GM21737 (cell line): ENCODE data around the gene VSIG2.
A peak's percentile ranks its signal among the peaks of the same experiment; 100 is the strongest.

Experiments
- ATAC-seq: cut with Tn5 transposase; IDR thresholded peaks from one replicate; pipeline ENCODE4 v1.9.1; 2021; ENCODE audit warnings: mild to moderate bottlenecking, moderate library complexity; ENCODE audit not compliant: unreplicated experiment

Gene VSIG2

GRCh38 chr11:124749912-124750311 lies 2.1 kb downstream of the VSIG2 start:
- ATAC-seq: no peak

GRCh38 chr11:124748481-124749343 lies 3.3 kb downstream of the VSIG2 start:
- no peak for ATAC-seq

- ATAC-seq: no peak
These were observed 4.0 kb downstream of the VSIG2 start for GRCh38 chr11:124748100-124748418.

GRCh38 chr11:124747406-124748099 lies 4.5 kb downstream of the VSIG2 start:
- ATAC-seq: no peak

- ATAC-seq: peak; percentile 93
These were observed 5.3 kb downstream of the VSIG2 start for GRCh38 chr11:124746621-124747243.

GRCh38 chr11:124745835-124746620 lies 6.0 kb downstream of the VSIG2 start:
- ATAC-seq: no peak

GRCh38 chr11:124745270-124745834 lies 6.7 kb downstream of the VSIG2 start:
- no peak for ATAC-seq

GRCh38 chr11:124743050-124743449 lies 9.0 kb downstream of the VSIG2 start:
- no peak for ATAC-seq

- ATAC-seq: no peak
These were observed 9.5 kb downstream of the VSIG2 start for GRCh38 chr11:124742555-124742954.

GRCh38 chr11:124740277-124740882 lies 11.7 kb downstream of the VSIG2 start:
- peak; percentile 38 for ATAC-seq

- ATAC-seq: peak; percentile 98
These were observed 12.4 kb downstream of the VSIG2 start, which contains the start of gene NRGN for GRCh38 chr11:124739479-124740276. Gene NRGN, plus strand, starts transcription at chr11:124739942. Its CDS starts 143 bp downstream, at chr11:124740085.

GRCh38 chr11:124738713-124739478 lies 13.2 kb downstream of the VSIG2 start:
- no peak for ATAC-seq

- ATAC-seq: no peak
These were observed 14.3 kb downstream of the VSIG2 start for GRCh38 chr11:124737638-124738305.

GRCh38 chr11:124736736-124737135 lies 15.3 kb downstream of the VSIG2 start:
- no peak for ATAC-seq

GRCh38 chr11:124732230-124732629 lies 19.8 kb downstream of the VSIG2 start:
- ATAC-seq: no peak

- no peak for ATAC-seq
These were observed 22.5 kb downstream of the VSIG2 start for GRCh38 chr11:124729571-124729970.

- no peak for ATAC-seq
These were observed 23.9 kb downstream of the VSIG2 start for GRCh38 chr11:124728134-124728533.

GRCh38 chr11:124727474-124727873 lies 24.6 kb downstream of the VSIG2 start:
- no peak for ATAC-seq
